Stimulated activated CD4-positive, alpha-beta T cell treated with anti-CD3 and anti-CD28 coated beads, Interleukin-15, amount 100 ng/mL, for 48 hours (primary cell): ENCODE results near the gene C2orf69.

Experiments used
- DNase-seq, 2 donors: peaks; one replicate each; pipeline ENCODE4 v3.0.0-alpha.2; 2020; ENCODE audit warnings: low read depth in 2 of 2

C2orf69 gene

DNA sequence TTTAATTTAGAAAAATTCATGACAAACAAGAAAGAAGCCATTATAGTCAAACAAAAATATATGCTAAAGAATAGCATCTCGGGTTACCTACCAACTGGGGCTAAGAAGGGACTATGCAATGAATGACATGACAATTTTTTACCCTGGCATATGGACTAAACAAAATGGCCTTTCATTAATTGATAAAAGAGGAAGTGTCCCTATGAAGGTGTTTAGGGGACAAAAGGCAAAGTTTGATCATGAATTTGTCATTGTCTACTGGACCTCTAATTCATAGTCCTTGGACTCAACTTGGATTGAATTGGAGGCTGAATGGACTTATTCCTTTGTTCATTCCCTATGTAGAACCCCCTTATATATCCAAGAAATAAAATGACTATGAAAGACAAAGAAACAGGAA is 57.0 kb downstream of the C2orf69 start:
- DNase-seq, result no peak

DNA sequence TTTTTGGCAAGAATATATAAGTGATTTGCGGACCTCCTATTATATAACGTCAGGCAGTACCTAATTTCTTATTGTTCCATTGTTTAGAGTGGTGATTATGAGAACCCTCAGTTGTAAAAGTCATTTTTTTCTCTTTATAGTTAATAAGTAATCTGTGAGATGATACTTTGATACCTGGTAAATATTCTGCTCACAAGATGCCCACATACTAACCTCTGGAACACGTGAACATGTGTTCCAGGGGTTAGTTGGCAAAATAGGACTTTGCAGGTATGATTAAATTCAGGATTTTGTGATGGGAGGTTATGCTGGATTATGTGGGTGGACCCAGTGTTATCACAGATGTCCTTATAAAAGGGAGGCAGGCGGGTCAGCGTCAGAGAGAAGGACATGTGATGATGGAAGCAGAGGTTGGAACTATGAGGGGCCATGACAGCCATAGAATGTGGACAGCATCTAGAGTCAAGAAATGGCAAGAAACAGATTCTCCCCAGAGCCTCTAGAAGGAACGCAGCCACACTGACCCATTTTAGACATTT is 61.1 kb downstream of the C2orf69 start:
- DNase-seq, result no peak

DNA sequence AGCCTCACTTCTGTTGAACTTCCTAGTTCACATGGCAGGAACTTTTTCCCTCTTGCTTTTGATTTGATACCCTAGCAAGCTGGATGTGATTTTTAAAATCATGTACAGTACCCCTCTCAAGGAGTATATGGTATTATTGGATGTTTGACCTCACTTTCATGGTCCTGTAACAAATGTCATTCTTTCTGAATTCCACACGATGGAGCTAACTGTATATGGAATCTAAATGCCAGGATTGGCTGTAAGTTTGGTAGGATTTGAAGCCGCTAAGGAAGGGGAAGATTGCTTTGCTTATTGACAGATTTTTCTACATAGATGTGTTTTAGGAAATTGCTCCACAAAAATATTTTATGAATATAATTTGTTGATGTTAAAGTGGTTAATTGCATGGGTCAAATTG is 62.6 kb downstream of the C2orf69 start:
- DNase-seq, result no peak

DNA sequence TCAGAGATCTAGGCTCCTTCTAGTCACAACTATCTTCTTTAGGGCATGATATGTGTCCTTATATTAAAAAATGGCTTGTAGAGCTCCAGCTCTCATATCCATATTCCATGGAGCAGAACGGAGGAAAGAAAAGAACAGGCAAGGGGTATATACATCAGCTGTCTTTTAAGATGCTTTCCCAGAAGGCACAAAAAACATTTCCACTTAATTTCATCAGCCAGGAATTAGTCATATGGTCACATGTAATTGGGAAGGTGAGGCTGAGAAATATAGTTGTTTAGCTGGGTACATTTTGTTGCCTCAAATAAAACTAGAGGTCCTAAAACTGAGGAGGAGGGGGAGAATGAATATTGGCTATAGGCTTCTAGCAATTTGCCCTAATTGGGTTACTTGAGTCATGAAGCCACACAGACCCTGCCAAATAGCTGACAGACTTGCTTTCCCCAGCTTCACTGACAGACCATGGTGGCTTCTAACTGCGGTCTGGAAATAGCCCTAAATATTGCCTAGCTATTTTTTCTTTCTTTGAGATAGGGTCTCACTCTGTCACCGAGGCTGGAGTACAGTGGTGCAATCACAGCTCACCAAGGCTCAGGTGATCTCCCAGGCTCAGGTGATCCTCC is 64.3 kb downstream of the C2orf69 start:
- no peak for DNase-seq
